DMS53 (cell line): ENCODE measurements around the gene MMP13.
"Not testable (repeated sequence)": the region's sequence is repeated elsewhere in the genome, so short reads cannot be mapped to it uniquely, and the experiment has no call there.

Experiments
- DNase-seq: peaks from one replicate; lab custom pipeline; 2025; lab: John Stamatoyannopoulos, UW

MMP13 gene

GRCh38 chr11:102936864-102937509, 18.5 kb downstream of the MMP13 start:
- DNase-seq: no peak

- DNase-seq: peak; percentile 24
Measured at GRCh38 chr11:102935514-102935913, 20.0 kb downstream of the MMP13 start.

GRCh38 chr11:102934735-102935134, 20.8 kb downstream of the MMP13 start:
- DNase-seq: no peak

- DNase-seq: no peak
Measured at GRCh38 chr11:102933627-102934026, 21.9 kb downstream of the MMP13 start.

GRCh38 chr11:102932678-102933077, 22.9 kb downstream of the MMP13 start:
- DNase-seq: no peak

GRCh38 chr11:102930451-102930850, 25.1 kb downstream of the MMP13 start:
- DNase-seq: no peak

GRCh38 chr11:102929972-102930371, 25.6 kb downstream of the MMP13 start:
- no peak for DNase-seq

GRCh38 chr11:102929166-102929565, 26.4 kb downstream of the MMP13 start:
- no peak for DNase-seq

GRCh38 chr11:102928247-102928646, 27.3 kb downstream of the MMP13 start:
- DNase-seq: no peak

GRCh38 chr11:102927624-102927990, 27.9 kb downstream of the MMP13 start:
- DNase-seq: no peak

- DNase-seq: no peak
Measured at GRCh38 chr11:102926961-102927623, 28.4 kb downstream of the MMP13 start.

GRCh38 chr11:102926517-102926916, 29.0 kb downstream of the MMP13 start:
- DNase-seq: no peak

GRCh38 chr11:102925988-102926387, 29.5 kb downstream of the MMP13 start:
- DNase-seq: no peak

GRCh38 chr11:102924851-102925380, 30.6 kb downstream of the MMP13 start:
- DNase-seq: no peak

GRCh38 chr11:102921587-102922220, 33.8 kb downstream of the MMP13 start:
- no peak for DNase-seq

- no peak for DNase-seq
Measured at GRCh38 chr11:102920118-102920684, 35.3 kb downstream of the MMP13 start.

GRCh38 chr11:102915044-102915375, 40.5 kb downstream of the MMP13 start:
- DNase-seq: no peak

- DNase-seq: peak; percentile 59
Measured at GRCh38 chr11:102914238-102915043, 41.1 kb downstream of the MMP13 start.

- no peak for DNase-seq
Measured at GRCh38 chr11:102912482-102912830, 43.1 kb downstream of the MMP13 start.

- DNase-seq: no peak
Measured at GRCh38 chr11:102911758-102912481, 43.6 kb downstream of the MMP13 start.

GRCh38 chr11:102905848-102906247, 49.7 kb downstream of the MMP13 start:
- not testable (repeated sequence) for DNase-seq
